IMR-90 (cell line): ENCODE results near the gene SCYGR1. TPM values are rescaled to one million over a fixed set of nuclear protein-coding genes. Genes with fewer than 3 reads are reported as not detected.

Experiments
- ATAC-seq: fragments of 200-7000 bp; cut with Tn5 transposase; 2 replicates; pipeline ENCODE4 v1.9.1; 2020; ENCODE audit warnings: low read depth, mild to moderate bottlenecking, moderate library complexity
- BruUV-seq: library from RNA; stranded (reverse); fragments of 400-500 nt; replicated peaks from 2 replicates; lab custom pipeline; 2021; lab: Mats Ljungman, UMichigan
- CTCF ChIA-PET: fragments of 300-600 bp; formaldehyde crosslinking; extraction: SDS; loops from one replicate; lab custom pipeline; 2021; ENCODE audit warnings: antibody characterized with exemption; lab: Yijun Ruan, JAX
- POLR2A ChIA-PET: fragments of 300-600 bp; sonication (Branson Sonifier 250); formaldehyde crosslinking; loops from one replicate; lab custom pipeline; 2022; ENCODE audit warnings: antibody characterized with exemption; ENCODE audit not compliant: unreplicated experiment; lab: Charles Lee
- DNase-seq: peaks from one replicate; pipeline ENCODE4 v3.0.0; 2013
- H2AFZ ChIP-seq: replicated peaks from 2 replicates; pipeline ENCODE3; 2013; ENCODE audit warnings: low read length, mild to moderate bottlenecking; ENCODE audit not compliant: poor library complexity
- H2AK5ac ChIP-seq: 2 replicates; pipeline ENCODE4 v1.6.1; 2013; ENCODE audit warnings: low read depth, low read length, inconsistent platforms
- H2AK9ac ChIP-seq: replicated peaks from 2 replicates; pipeline ENCODE3; 2013; ENCODE audit warnings: mild to moderate bottlenecking, low read depth, low read length, moderate library complexity; ENCODE audit not compliant: poor library complexity
- H2BK120ac ChIP-seq: 2 replicates; pipeline ENCODE4 v1.6.1; 2013; ENCODE audit warnings: low read depth, low read length, inconsistent platforms
- H2BK15ac ChIP-seq: 3 replicates; pipeline ENCODE4 v1.6.1; 2013; ENCODE audit warnings: low read depth, low read length, inconsistent platforms
- H2BK20ac ChIP-seq: 2 replicates; pipeline ENCODE4 v1.6.1; 2013; ENCODE audit warnings: low read depth, mild to moderate bottlenecking, inconsistent platforms, low read length, moderate library complexity
- H2BK5ac ChIP-seq: 2 replicates; pipeline ENCODE4 v1.6.1; 2013; ENCODE audit warnings: mild to moderate bottlenecking, low read depth, low read length, inconsistent platforms; ENCODE audit not compliant: poor library complexity, severe bottlenecking
- H3K14ac ChIP-seq: replicated peaks from 2 replicates; pipeline ENCODE4 v1.6.1; 2013; ENCODE audit warnings: low read depth, low read length, inconsistent platforms
- H3K18ac ChIP-seq: 2 replicates; pipeline ENCODE4 v1.6.1; 2013; ENCODE audit warnings: low read depth, low read length, control low read depth
- H3K23ac ChIP-seq: 2 replicates; pipeline ENCODE4 v1.6.1; 2013; ENCODE audit warnings: low read depth, low read length, inconsistent platforms
- H3K27ac ChIP-seq: 2 replicates; pipeline ENCODE4 v1.5.1; 2013; ENCODE audit warnings: mild to moderate bottlenecking, control low read depth, low read length; ENCODE audit not compliant: insufficient read depth
- H3K27me3 ChIP-seq: 2 replicates; pipeline ENCODE4 v1.6.1; 2013; ENCODE audit warnings: low read length; ENCODE audit not compliant: control insufficient read depth, insufficient read depth
- H3K36me3 ChIP-seq: 2 replicates; pipeline ENCODE4 v1.6.1; 2013; ENCODE audit warnings: low read length, mixed read lengths; ENCODE audit not compliant: control insufficient read depth, insufficient read depth
- H3K4ac ChIP-seq: 2 replicates; pipeline ENCODE4 v1.6.1; 2013; ENCODE audit warnings: low read depth, low read length, inconsistent platforms
- H3K4me1 ChIP-seq: 2 replicates; pipeline ENCODE4 v1.6.1; 2013; ENCODE audit warnings: low read length, mixed read lengths; ENCODE audit not compliant: control insufficient read depth, insufficient read depth
- H3K4me2 ChIP-seq: 2 replicates; pipeline ENCODE4 v1.6.1; 2013; ENCODE audit warnings: low read depth, mild to moderate bottlenecking, control low read depth, low read length, moderate library complexity
- H3K4me3 ChIP-seq: 2 replicates; pipeline ENCODE4 v1.5.1; 2013; ENCODE audit warnings: low read depth, mild to moderate bottlenecking, control low read depth, low read length, moderate library complexity; ENCODE audit not compliant: insufficient read depth
- H3K56ac ChIP-seq: 2 replicates; pipeline ENCODE4 v1.6.1; 2013; ENCODE audit warnings: low read length, inconsistent platforms; ENCODE audit not compliant: insufficient read depth; ENCODE audit errors: extremely low read depth
- H3K79me1 ChIP-seq, 2 experiments: 2 replicates each; pipeline ENCODE4 v1.6.1; 2013; ENCODE audit warnings: low read length in 2 of 2, inconsistent platforms in 1 of 2, low read depth in 1 of 2
- H3K9ac ChIP-seq: 2 replicates; pipeline ENCODE4 v1.6.1; 2013; ENCODE audit warnings: low read depth, low read length, control low read depth
- H3K9me1 ChIP-seq: 2 replicates; pipeline ENCODE4 v1.6.1; 2013; ENCODE audit warnings: low read length, inconsistent platforms; ENCODE audit not compliant: insufficient read depth
- H3K9me3 ChIP-seq: 2 replicates; pipeline ENCODE4 v1.6.1; 2013; ENCODE audit warnings: low read length; ENCODE audit not compliant: control insufficient read depth, insufficient read depth
- H4K20me1 ChIP-seq: 2 replicates; pipeline ENCODE4 v1.6.1; 2013; ENCODE audit warnings: low read length, inconsistent platforms; ENCODE audit not compliant: insufficient read depth
- H4K5ac ChIP-seq: 2 replicates; pipeline ENCODE4 v1.6.1; 2013; ENCODE audit warnings: mild to moderate bottlenecking, low read depth, low read length, control low read depth
- H4K8ac ChIP-seq, 2 experiments: 2 replicates each; pipeline ENCODE4 v1.6.1; 2013; ENCODE audit warnings: low read depth in 2 of 2, low read length in 2 of 2, control low read depth in 1 of 2, inconsistent platforms in 1 of 2
- H4K91ac ChIP-seq: 2 replicates; pipeline ENCODE4 v1.6.1; 2013; ENCODE audit warnings: low read depth, low read length, inconsistent platforms; ENCODE audit not compliant: insufficient read depth
- BHLHE40 ChIP-seq: fragments of 150-350 bp; IDR thresholded peaks from 2 replicates; pipeline ENCODE4 v1.6.1; 2016; ENCODE audit warnings: mild to moderate bottlenecking, low read depth, low read length
- CTCF ChIP-seq: conservative IDR thresholded peaks from 2 replicates; pipeline ENCODE4 v1.5.1; 2012; ENCODE audit warnings: mild to moderate bottlenecking, low read depth, low read length, improper control_type of control experiment
- ELK1 ChIP-seq: fragments of 150-350 bp; IDR thresholded peaks from 2 replicates; pipeline ENCODE4 v1.6.1; 2016; ENCODE audit warnings: low read depth, mild to moderate bottlenecking, low read length, moderate library complexity, borderline replicate concordance
- WGBS, 2 experiments: methylation state at CpG; one replicate each; pipeline versions ENCODE4 v1.1.5 to v1.1.7; 2013; ENCODE audit warnings: missing lambda C conversion rate in 2 of 2; ENCODE audit not compliant: insufficient read length in 1 of 2; ENCODE audit errors: extremely low coverage in 2 of 2; 5-methylcytosine and 5-hydroxymethylcytosine counted together
- dilution Hi-C: fragments of 300-500 bp; cut with HindIII; formaldehyde crosslinking; loops from one replicate; pipeline ENCODE4 v1.14.3; 2018; ENCODE audit warnings: low sequenced_read_pairs; ENCODE audit not compliant: unreplicated experiment
- in situ Hi-C: fragments of 300-500 bp; cut with MboI; formaldehyde crosslinking; loops from 3 replicates; pipeline ENCODE4 v1.14.3; 2019; ENCODE audit warnings: low sequenced_read_pairs, inconsistent platforms, mixed read lengths
- intact Hi-C: fragments of 100-400 bp; cut with micrococcal nuclease; formaldehyde crosslinking; loops from 2 replicates; pipeline ENCODE4 v1.10.0; 2022
- polyA plus RNA-seq, 3 experiments: library from polyadenylated mRNA; depleted of rRNA; stranded (reverse); fragments of >200 nt; gene quantifications; 2 replicates each; pipeline ENCODE4 v1.2.3, GENCODE V29; 2012; ENCODE audit warnings: low replicate concordance in 1 of 3
- total RNA-seq: library from RNA; depleted of rRNA; stranded (reverse); fragments of >200 nt; gene quantifications from 2 replicates; pipeline ENCODE4 v1.2.3, GENCODE V29; 2012

SCYGR1 gene
- total and polyA plus RNA-seq, 2 of the 4 experiments (the other 2 are of a cell fraction) = not detected

GRCh38 chr2:227348324-227348723 is 39.4 kb downstream of the SCYGR1 start:
- no peak overlapping the region for H3K4ac ChIP-seq
- no peak overlapping the region for H3K14ac ChIP-seq
- H2AFZ ChIP-seq = no peak overlapping the region
- no peak overlapping the region for H3K9ac ChIP-seq
- DNase-seq (no peak), ATAC-seq (no peak)
- H2AK5ac ChIP-seq = no peak overlapping the region
- no peak overlapping the region for H3K18ac ChIP-seq
- peaks cover 2 to 5% of the 10 kb centered on the region in 2 experiments; a peak in 2 of 4 replicates for H3K79me1 ChIP-seq
- no peaks in the 10 kb centered on the region for H3K9me3 ChIP-seq
- no peak overlapping the region for H4K5ac ChIP-seq
- no peaks in the 10 kb centered on the region for H3K9me1 ChIP-seq
- no peak overlapping the region for H2BK120ac ChIP-seq
- no peaks in the 10 kb centered on the region for H3K27me3 ChIP-seq
- intact Hi-C loops (no loop called here), in situ Hi-C loops (no loop called here), dilution Hi-C loops (no loop called here)
- BruUV-seq = no TSS peak
- H2BK5ac ChIP-seq = no peak overlapping the region
- H2BK15ac ChIP-seq = no peak overlapping the region
- H4K8ac ChIP-seq = no peak overlapping the region
- ChIA-PET POLR2A (no interaction called here), CTCF (interaction anchor here (1.0 to 1.6 kb wide), 3 partner anchors 13 to 40 kb away, joined by 3 to 4 read pairs (median 3); partner anchors contain the start of gene SCYGR1)
- H3K4me2 ChIP-seq = no peak overlapping the region
- H2AK9ac ChIP-seq = no peak overlapping the region
- no CpG with 5 or more reads among the region's 2 CpGs for WGBS, 2 experiments
- no peak overlapping the region for H3K4me3 ChIP-seq
- H3K27ac ChIP-seq = no peak overlapping the region
- peaks cover 15% of the 10 kb centered on the region for H3K36me3 ChIP-seq
- H3K4me1 ChIP-seq = peaks cover 6% of the 10 kb centered on the region
- H3K56ac ChIP-seq = no peak overlapping the region
- H4K91ac ChIP-seq = no peak overlapping the region
- no peak for TF ChIP-seq BHLHE40
- no peak for TF ChIP-seq ELK1
- TF ChIP-seq CTCF = no peak
- no peaks in the 10 kb centered on the region for H4K20me1 ChIP-seq
- no peak overlapping the region; the same call in 1 of the 2 replicates for H3K23ac ChIP-seq
- no peak overlapping the region for H2BK20ac ChIP-seq
